Amniotic epithelial cell (primary cell): ENCODE measurements around the gene C1orf35.

ENCODE experiments used
- DNase-seq: peaks from one replicate; pipeline ENCODE4 v3.0.0-alpha.2; 2010; ENCODE audit warnings: low read depth

The C1orf35 gene

GRCh38 chr1:228109073-228109961 is 6.2 kb upstream of the C1orf35 start, which contains the start of gene MRPL55:
TSS of gene MRPL55 (minus strand) at chr1:228109299. CDS start at chr1:228108260, 1,039 bp downstream.
- DNase-seq = peak; percentile 92

GRCh38 chr1:228108742-228109072 is 5.6 kb upstream of the C1orf35 start:
- DNase-seq = no peak

- no peak for DNase-seq
These were observed 5.0 kb upstream of the C1orf35 start for GRCh38 chr1:228108055-228108690.

- DNase-seq = no peak
These were observed 4.5 kb upstream of the C1orf35 start for GRCh38 chr1:228107636-228108035.

- DNase-seq = no peak
These were observed 3.6 kb upstream of the C1orf35 start for GRCh38 chr1:228106800-228107054.

GRCh38 chr1:228105996-228106799 is 3.1 kb upstream of the C1orf35 start:
- DNase-seq = no peak

- no peak for DNase-seq
These were observed 2.3 kb upstream of the C1orf35 start for GRCh38 chr1:228105270-228105995.

GRCh38 chr1:228104526-228105269 is 1.6 kb upstream of the C1orf35 start:
- no peak for DNase-seq

GRCh38 chr1:228101994-228102790 is 933 bp downstream of the C1orf35 start:
- DNase-seq = no peak

- DNase-seq = no peak
These were observed 1.5 kb downstream of the C1orf35 start for GRCh38 chr1:228101614-228101993.

GRCh38 chr1:228100822-228101613 is 2.1 kb downstream of the C1orf35 start:
- no peak for DNase-seq

GRCh38 chr1:228099331-228099732 is 3.8 kb downstream of the C1orf35 start:
- DNase-seq = no peak

- no peak for DNase-seq
These were observed 4.7 kb downstream of the C1orf35 start for GRCh38 chr1:228098323-228098931.

- no peak for DNase-seq
These were observed 5.6 kb downstream of the C1orf35 start for GRCh38 chr1:228097333-228098081.

GRCh38 chr1:228096416-228097332 is 6.5 kb downstream of the C1orf35 start:
- no peak for DNase-seq

- no peak for DNase-seq
These were observed 7.2 kb downstream of the C1orf35 start for GRCh38 chr1:228095938-228096337.

GRCh38 chr1:228095161-228095560 is 8.0 kb downstream of the C1orf35 start:
- DNase-seq = no peak
